DND-41 (cell line): ENCODE data around the gene REM2.

Experiments
- CTCF ChIP-seq: IDR thresholded peaks from 2 replicates; pipeline ENCODE4 v1.5.1; 2012; ENCODE audit warnings: borderline replicate concordance, low read length, moderate library complexity, mild to moderate bottlenecking; ENCODE audit not compliant: poor library complexity, severe bottlenecking; ENCODE audit errors: extremely low read depth
- EZH2 ChIP-seq: IDR thresholded peaks from 3 replicates; pipeline ENCODE4 v1.6.1; 2012; ENCODE audit warnings: borderline replicate concordance, low read depth, mild to moderate bottlenecking, moderate library complexity, low read length, inconsistent platforms; ENCODE audit not compliant: severe bottlenecking

GRCh38 chr14:22896760-22897159 lies 13.7 kb downstream of the REM2 start:
- TF ChIP-seq CTCF (no peak), EZH2 (no peak)
